NOMO-1 treated with DMSO at 0.1 percent for 48 hours (cell line): ENCODE measurements around the gene TNNT1.

Experiments
- DNase-seq: peaks from one replicate; lab custom pipeline; 2025; ENCODE audit not compliant: unreplicated experiment; lab: John Stamatoyannopoulos, UW

Gene TNNT1

GRCh38 chr19:55146078-55146704, 2.8 kb downstream of the TNNT1 start:
- DNase-seq: peak; percentile 54

GRCh38 chr19:55145232-55145631, 3.8 kb downstream of the TNNT1 start:
- peak; percentile 44 for DNase-seq

- DNase-seq: no peak
Measured at GRCh38 chr19:55141696-55142095, 7.3 kb downstream of the TNNT1 start.

DNA sequence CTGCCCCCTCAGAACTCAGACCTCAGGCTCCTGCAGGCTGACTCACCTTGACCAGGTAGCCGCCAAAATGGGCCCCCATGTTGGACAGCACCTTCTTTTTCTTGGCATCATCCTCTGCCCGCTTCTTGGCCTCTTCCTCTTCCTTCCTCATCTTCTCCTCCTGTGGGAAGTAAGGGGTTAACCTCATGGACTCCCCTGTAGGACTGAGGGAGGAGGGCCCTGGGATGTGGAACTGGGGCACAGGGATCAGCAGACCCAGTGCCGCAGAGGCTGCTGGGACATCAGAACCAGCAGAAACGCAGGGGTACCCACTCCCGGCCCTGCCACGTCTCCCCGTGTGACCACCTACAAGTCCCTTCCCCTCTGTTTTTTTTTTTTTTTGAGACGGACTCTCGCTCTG, 11.1 kb downstream of the TNNT1 start:
- DNase-seq: no peak

DNA sequence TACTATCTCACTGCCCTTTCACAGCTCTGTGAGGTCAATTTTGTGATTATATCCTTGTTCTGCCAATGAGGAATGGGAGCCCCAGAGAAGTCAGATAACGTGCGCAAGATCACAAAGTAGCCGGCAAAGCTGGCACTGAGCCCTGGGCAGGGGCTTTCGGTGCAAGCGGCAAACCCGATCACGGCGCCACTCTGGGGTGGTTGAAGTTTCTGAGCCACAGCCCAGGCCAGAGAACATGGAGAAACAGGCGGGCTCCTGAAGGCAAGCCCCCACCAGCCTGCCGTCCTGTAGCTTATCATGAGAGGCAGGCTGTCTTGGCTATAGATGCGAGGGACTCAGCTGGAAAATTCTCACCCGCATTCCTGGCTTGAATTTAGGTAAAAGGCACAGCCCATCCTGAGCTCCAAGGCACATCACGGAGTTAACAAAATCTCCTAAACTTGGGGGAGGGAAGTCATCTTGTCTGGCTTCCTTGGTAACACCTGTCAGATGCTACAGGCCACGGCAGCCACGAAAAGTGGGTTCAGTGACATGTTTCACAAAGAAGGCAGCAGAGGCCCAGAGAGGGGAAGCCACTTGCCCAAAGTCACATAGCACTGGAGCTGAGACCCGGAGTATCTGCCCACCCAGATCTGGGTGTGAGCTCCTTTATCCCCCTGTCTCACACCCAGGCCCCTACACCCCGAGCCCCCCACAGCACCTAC, 12.5 kb downstream of the TNNT1 start:
- no peak for DNase-seq

DNA sequence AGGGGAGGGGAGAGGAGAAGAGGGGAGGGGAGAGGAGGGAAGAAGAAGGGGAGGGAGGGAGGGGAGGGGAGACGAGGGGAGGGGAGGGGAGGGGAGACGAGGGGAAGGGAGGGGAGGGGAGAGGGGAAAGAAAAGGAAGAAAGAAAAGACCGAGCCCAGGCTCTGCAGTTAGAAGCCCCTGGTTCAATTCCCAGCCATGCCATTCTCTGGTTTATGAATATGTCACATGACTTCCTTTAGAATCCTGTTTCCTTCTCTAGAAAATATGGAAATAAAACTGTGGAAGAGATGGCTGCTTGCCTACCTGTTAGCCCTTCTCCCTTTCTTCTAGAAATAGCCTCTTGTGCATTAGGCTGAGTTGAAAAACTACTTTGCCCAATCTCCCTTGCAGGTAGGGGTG, 14.3 kb downstream of the TNNT1 start:
- DNase-seq: no peak

DNA sequence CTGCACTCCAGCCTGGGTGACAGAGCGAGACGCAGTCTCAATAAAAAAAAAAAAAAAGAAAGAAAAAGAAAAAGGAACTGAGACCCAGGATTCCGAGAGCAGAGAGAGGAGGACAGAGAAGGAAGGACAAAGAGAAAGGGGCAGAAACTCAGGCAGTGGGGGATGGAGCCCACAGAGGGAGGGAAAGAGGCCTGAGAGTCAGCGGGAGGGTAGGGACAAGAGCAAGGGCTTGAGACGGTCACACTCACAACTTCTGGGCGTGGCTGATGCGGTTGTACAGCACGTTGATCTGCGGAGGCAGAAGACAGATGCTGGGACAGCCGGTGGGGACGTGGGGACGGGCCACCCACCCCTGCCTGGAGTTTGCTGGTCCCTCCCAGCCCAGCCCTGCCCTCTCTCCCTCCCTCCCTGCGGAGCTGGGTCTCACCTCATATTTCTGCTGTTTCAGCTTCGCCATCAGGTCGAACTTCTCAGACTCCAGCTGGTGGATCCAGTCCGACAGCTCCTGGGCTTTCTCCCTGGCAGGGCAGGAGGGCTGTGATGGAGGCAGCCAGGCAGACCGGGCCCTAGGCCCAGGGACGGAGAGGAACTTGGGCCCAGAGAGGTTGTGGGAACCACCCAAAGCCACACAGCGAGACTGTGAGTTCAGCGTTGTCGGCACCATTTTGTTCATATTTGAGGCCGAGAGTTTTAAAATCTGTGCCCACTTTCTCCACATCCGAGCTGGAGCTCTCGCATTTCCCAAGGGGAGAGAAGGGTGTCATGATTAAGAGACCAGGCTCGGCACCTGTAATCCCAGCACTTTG, 15.2 kb downstream of the TNNT1 start:
- DNase-seq: peak; percentile 56

- DNase-seq: no peak
Measured at GRCh38 chr19:55132453-55133129, 16.4 kb downstream of the TNNT1 start.

- DNase-seq: no peak
Measured at GRCh38 chr19:55131421-55131820, 17.6 kb downstream of the TNNT1 start.

GRCh38 chr19:55119053-55119452, 30.0 kb downstream of the TNNT1 start:
- no peak for DNase-seq

DNA sequence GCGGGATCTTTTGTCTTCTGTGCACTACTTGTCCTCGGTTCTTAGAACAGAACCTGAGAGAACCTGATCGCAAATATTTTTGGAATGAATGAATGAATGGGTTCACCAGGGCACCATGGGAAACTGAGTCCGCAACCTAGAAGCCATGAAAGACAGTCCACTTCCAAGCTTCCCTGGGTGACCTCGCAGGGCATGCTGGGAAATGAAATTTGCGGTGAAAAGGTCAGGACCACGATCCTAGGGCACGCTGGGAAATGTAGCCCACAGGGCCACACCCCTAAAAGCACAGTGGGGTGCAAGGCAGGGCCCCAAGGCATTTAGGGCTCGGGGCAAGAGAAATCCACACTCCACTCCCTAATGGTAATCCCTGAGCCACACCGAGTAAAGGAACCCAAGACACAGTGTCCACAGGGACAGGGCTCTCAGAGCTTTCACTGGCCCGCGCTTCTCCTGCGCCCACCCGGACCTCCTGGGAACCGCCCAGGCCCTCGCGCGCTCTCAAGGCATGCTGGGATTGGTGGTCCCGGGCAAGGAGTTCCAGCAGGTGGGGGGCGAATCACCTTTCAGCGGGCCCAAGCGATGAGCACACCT, 30.5 kb downstream of the TNNT1 start:
- DNase-seq: no peak

GRCh38 chr19:55117663-55118391, 31.2 kb downstream of the TNNT1 start:
- peak; percentile 99 for DNase-seq

GRCh38 chr19:55116859-55117662, 31.9 kb downstream of the TNNT1 start, which contains the start of gene PPP1R12C:
PPP1R12C (minus strand) TSS chr19:55117637; CDS start chr19:55117543, 94 bp downstream.
- DNase-seq: no peak

GRCh38 chr19:55116232-55116858, 32.7 kb downstream of the TNNT1 start:
- DNase-seq: peak; percentile 69

DNA sequence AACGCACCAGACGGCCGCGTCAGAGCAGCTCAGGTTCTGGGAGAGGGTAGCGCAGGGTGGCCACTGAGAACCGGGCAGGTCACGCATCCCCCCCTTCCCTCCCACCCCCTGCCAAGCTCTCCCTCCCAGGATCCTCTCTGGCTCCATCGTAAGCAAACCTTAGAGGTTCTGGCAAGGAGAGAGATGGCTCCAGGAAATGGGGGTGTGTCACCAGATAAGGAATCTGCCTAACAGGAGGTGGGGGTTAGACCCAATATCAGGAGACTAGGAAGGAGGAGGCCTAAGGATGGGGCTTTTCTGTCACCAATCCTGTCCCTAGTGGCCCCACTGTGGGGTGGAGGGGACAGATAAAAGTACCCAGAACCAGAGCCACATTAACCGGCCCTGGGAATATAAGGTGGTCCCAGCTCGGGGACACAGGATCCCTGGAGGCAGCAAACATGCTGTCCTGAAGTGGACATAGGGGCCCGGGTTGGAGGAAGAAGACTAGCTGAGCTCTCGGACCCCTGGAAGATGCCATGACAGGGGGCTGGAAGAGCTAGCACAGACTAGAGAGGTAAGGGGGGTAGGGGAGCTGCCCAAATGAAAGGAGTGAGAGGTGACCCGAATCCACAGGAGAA, 33.5 kb downstream of the TNNT1 start:
- no peak for DNase-seq

- no peak for DNase-seq
Measured at GRCh38 chr19:55114566-55115145, 34.4 kb downstream of the TNNT1 start.

GRCh38 chr19:55113570-55114039, 35.4 kb downstream of the TNNT1 start:
- DNase-seq: no peak
